ENCODE results near the gene EIF4EBP3. TPM values are rescaled to one million over a fixed set of nuclear protein-coding genes. Genes with fewer than 3 reads are reported as not detected.
A peak's percentile ranks its signal among the peaks of the same experiment; 100 is the strongest.

The EIF4EBP3 gene
- total RNA-seq, 1 donor from 2014 or later = 21.4 TPM

DNA sequence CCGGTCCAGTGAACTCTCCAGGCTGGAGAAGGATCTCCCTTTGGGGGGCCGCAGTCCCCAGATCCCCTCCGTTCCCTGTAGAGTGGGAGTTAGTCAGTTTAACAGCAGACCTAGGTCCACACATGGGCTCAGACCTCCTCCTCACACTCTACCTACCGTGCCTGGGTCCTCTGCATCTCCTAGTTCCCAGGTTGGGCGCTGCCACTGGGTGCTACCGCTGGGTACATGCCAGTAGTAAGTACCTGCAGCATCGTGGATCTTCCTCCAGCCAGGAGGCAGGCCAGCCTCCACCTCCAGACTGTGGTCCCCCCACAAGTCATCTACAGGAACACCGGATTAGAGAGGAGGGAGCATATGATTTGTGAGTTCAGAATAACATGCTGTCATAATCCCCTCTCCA is 16.1 kb downstream of the EIF4EBP3 start:
- Histone ChIP-seq H3K4me1 (peaks cover 24% of the 10 kb centered on the region), H3K27me3 (no peaks in the 10 kb centered on the region), H3K9me3 (no peaks in the 10 kb centered on the region), H3K4me3 (peak overlapping the region; percentile 72), H3K36me3 (peaks cover 25% of the 10 kb centered on the region), H3K27ac (peak overlapping the region; percentile 96)
- intact Hi-C loops (cut with DNase I) = loop anchor here (10.0 kb wide), 1 partner anchor 71 kb away; the partner anchor contains the start of genes CD14 and TMCO6
- TF ChIP-seq, protein P1, sequence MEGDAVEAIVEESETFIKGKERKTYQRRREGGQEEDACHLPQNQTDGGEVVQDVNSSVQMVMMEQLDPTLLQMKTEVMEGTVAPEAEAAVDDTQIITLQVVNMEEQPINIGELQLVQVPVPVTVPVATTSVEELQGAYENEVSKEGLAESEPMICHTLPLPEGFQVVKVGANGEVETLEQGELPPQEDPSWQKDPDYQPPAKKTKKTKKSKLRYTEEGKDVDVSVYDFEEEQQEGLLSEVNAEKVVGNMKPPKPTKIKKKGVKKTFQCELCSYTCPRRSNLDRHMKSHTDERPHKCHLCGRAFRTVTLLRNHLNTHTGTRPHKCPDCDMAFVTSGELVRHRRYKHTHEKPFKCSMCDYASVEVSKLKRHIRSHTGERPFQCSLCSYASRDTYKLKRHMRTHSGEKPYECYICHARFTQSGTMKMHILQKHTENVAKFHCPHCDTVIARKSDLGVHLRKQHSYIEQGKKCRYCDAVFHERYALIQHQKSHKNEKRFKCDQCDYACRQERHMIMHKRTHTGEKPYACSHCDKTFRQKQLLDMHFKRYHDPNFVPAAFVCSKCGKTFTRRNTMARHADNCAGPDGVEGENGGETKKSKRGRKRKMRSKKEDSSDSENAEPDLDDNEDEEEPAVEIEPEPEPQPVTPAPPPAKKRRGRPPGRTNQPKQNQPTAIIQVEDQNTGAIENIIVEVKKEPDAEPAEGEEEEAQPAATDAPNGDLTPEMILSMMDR (IDR thresholded peaks at IDR 0.05) = no peak
- no peak for ATAC-seq
- no peak for DNase-seq

DNA sequence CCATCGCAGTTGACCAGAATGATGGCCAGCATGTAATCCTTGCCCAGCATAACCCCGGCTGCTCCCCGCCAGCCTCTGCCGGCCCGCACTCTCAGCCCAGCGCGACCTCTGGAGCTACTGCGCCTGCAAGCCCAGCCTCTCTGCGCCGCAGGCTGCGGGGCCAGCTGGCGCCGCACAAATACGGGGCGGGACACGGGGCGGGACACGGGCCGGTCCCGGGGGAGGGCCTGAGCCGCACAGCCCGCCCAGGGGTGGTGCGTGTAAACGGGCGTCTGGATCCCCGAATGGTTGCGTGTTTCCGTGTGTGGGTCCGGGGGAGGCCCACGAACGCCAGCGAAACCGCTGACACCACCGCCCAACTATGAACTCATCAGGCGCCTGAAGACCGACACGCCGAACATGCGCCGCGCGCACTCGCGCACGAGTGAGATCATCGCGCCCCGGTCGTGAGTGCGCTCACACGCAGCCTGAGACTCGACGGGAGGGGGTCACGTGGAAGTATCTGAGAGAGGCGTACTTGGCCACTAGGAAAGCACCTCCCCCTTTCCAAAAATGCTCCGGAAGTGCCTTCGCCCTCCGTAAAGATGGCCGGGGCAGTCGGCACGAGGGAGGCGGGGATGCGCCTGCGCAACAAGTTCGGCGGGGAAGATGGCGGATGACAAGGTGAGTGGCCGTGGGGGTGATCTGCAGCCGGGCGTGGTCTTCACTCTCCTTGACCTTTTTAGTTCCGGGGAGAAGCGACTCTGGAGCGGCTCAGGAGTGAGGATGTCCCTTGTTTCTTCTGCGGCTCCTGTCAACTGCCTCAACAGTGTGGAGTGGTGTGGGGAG is 16.9 kb downstream of the EIF4EBP3 start, which contains the start of the genes APBB3 and SLC35A4:
Gene APBB3 (minus strand): TSS at position 403 of the 828 bp plus-strand sequence. CDS start 353 bp downstream, at position 50.
Gene SLC35A4 (plus strand): TSS at position 633 of the 828 bp plus-strand sequence. CDS start 2,342 bp downstream, outside the sequence.
- Histone ChIP-seq H3K27me3 (no peaks in the 10 kb centered on the region), H3K36me3 (peaks cover 25% of the 10 kb centered on the region), H3K4me1 (peaks cover 30% of the 10 kb centered on the region), H3K4me3 (peak within 1 kb of the TSS; percentile 72), H3K9me3 (no peaks in the 10 kb centered on the region), H3K27ac (peak within 1 kb of the TSS; percentile 96)
- DNase-seq (peak; percentile 97), ATAC-seq (peak; percentile 93)
- intact Hi-C loops (cut with DNase I) = loop anchor here (10.0 kb wide), 1 partner anchor 70 kb away; the partner anchor contains the start of genes CD14 and TMCO6
- TF ChIP-seq, protein P1 (IDR thresholded peaks at IDR 0.05) = no peak

DNA sequence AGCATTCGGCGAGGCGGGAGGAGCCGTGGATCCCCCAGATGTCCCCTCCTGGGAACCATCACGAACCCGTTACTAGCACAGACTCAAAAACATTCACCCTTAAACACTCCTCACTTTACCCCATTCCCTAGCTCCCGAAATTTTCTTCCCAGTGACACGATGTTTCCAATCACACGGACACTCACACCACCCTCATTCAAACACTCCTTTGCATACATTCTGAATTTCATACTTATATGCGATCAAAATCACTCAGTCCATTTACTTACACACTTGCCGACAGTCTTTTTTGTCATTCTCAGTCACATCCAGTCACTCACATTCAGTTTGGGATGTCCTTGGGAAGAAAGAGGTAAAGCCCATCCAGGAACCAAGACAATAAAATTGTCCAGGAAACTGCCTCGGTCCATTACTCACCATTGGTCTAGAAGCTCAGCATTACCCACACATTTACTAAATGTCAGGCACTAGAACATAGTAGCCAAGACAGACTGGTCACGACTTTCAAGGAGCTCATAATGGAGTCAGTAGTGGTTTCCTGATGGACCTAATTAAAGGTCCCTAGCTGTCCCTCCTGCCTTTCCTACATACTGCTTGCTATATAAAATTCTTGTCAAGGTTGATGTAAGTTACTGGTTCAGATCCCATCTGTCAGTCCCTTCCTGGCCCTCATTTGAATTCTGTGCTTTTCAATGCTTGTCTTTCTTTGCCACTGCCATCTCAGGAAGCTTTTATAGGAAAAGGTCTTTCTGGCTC is 17.7 kb downstream of the EIF4EBP3 start:
- Histone ChIP-seq H3K4me3 (peak overlapping the region; percentile 72), H3K4me1 (peaks cover 38% of the 10 kb centered on the region), H3K9me3 (no peaks in the 10 kb centered on the region), H3K36me3 (peaks cover 25% of the 10 kb centered on the region), H3K27me3 (no peaks in the 10 kb centered on the region), H3K27ac (peak overlapping the region; percentile 96)
- TF ChIP-seq, protein P1 (IDR thresholded peaks at IDR 0.05) = no peak
- ATAC-seq = no peak
- intact Hi-C loops (cut with DNase I) = loop anchor here (10.0 kb wide), 1 partner anchor 70 kb away; the partner anchor contains the start of genes CD14 and TMCO6
- no peak for DNase-seq

DNA sequence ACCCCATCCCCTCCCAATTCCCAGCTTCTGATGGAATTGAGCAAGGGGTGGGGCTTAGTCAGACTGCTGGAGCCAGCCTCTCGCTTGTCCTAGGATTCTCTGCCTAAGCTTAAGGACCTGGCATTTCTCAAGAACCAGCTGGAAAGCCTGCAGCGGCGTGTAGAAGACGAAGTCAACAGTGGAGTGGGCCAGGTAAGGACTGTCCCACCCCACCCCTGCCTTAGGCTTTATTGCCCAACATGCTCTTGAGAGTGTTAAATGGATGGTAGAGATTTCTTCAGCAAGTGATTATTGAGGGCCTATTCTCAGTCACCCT is 18.3 kb downstream of the EIF4EBP3 start:
- Histone ChIP-seq H3K27me3 (no peaks in the 10 kb centered on the region), H3K27ac (peak overlapping the region; percentile 96), H3K4me3 (peak overlapping the region; percentile 72), H3K9me3 (no peaks in the 10 kb centered on the region), H3K36me3 (peaks cover 25% of the 10 kb centered on the region), H3K4me1 (peaks cover 41% of the 10 kb centered on the region)
- TF ChIP-seq, protein P1 (IDR thresholded peaks at IDR 0.05) = no peak
- DNase-seq (peak; percentile 67), ATAC-seq (peak; percentile 22)
- intact Hi-C loops (cut with DNase I) = loop anchor here (10.0 kb wide), 1 partner anchor 69 kb away; the partner anchor contains the start of genes CD14 and TMCO6

DNA sequence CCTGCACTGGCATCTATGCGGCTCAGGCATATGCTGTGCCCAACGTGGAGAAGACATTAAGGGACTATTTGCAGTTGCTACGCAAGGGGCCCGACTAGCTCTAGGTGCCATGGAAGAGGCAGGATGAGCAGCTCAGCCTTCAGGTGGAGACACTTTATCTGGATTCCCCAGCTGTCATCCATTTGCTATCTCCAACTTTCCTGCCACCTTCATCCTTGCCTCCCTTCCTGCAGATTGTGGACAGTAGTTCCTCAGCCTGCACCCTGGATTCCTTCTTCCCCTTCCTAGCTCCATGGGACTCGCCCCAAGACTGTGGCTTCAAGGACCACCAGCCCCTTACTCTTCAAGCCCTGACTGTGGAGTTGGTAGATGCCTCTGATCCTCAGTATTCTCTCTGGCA is 19.2 kb downstream of the EIF4EBP3 start:
- Histone ChIP-seq H3K9me3 (no peaks in the 10 kb centered on the region), H3K27me3 (no peaks in the 10 kb centered on the region), H3K4me1 (peaks cover 46% of the 10 kb centered on the region), H3K4me3 (no peak overlapping the region), H3K27ac (no peak overlapping the region), H3K36me3 (peaks cover 21% of the 10 kb centered on the region)
- intact Hi-C loops (cut with DNase I) = loop anchor here (10.0 kb wide), 1 partner anchor 68 kb away; the partner anchor contains the start of genes CD14 and TMCO6
- no peak for DNase-seq
- TF ChIP-seq, protein P1 (IDR thresholded peaks at IDR 0.05) = no peak
- no peak for ATAC-seq
